Raji (cell line): ENCODE results near the gene GRIN2A.

Experiments
- POLR2A ChIP-seq: IDR thresholded peaks from 2 replicates; pipeline ENCODE4 v1.6.1; 2011; ENCODE audit warnings: low read depth, low read length, control low read depth; ENCODE audit not compliant: insufficient read depth

GRIN2A gene

DNA sequence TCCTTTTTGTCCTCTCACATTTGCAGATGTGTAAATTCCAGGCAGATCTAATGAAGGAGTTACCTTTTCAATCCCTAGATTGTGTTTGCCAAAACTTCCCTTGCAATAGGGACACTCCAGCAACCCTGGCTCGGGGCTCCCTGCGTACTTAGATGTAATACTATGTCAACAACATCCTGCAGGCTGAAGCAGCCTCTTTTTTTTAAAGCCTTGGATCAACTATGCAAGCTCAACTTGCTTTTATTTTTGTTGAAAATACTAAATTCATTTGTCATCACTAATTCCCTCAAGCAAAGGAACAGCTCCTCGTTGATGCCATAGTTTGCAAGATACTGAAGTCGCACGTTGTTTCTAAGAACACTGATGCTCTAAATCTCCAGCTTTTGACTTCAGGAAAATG, 59.1 kb downstream of the GRIN2A start:
- no peak for TF ChIP-seq POLR2A

- no peak for TF ChIP-seq POLR2A
Measured at GRCh38 chr16:10122546-10122945, 59.7 kb downstream of the GRIN2A start.

DNA sequence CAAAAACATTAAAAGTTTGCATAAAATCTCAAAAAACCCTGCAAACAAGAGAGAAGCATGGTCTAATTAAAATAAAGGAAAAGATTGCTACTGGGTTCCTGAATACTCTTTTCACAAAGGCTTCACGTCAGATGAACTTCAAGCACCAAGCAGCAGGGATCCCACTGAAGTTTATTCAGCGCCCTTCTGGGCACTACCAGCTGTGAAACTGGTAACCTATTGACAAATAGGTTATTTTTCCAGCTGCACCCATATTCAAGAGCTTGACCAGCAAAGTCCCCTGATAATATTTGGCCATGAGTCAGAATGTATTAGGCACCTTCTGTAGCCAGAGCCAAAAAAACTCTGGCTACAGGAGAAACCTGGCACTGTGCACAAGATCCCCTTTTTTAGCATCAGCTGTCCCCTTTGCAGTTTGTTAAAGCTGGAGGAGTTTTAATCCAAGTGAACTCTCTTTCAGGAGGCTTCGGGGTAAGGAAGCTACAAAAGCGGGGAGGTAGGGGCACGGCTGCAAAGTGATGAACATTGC, 60.3 kb downstream of the GRIN2A start:
- no peak for TF ChIP-seq POLR2A

GRCh38 chr16:10121491-10121890, 60.7 kb downstream of the GRIN2A start:
- no peak for TF ChIP-seq POLR2A

DNA sequence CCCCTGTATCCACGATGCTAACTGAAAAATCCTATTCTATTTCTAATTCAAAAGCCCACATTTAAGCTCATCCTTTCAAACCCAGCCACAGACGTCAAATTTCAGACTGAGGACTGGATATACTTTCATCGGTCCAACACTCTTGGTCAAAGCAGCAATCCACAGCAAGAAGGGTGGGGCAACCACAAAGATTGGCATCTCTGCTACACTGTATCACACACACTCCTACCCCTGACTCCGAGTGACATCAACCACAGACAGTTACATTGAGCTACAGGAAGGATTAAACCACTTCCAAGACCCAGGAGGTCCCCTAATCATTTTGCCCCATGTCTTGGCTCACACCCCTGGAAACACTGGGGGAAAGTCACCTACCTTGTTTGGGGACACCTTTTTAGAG, 61.3 kb downstream of the GRIN2A start:
- TF ChIP-seq POLR2A = no peak

DNA sequence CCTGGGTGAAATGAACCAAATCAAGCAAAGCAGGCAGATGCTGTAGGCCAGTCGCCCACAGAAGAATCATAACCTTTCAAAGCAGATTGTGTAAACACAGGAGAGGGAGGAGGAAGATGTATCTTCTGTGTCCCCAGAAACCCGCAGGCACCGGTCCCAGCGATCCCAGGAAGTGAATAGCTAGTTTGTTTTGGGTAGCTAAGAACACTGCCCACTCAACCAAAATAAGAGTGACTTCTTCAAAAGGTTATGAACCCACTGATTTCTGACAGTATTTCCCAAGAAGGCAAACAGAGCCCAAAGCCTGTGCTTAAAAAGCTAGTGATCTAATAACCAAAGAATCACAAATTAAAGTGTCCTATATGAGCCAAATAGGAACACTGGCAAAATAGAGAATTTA, 67.8 kb downstream of the GRIN2A start:
- TF ChIP-seq POLR2A = no peak

- no peak for TF ChIP-seq POLR2A
Measured at GRCh38 chr16:10113248-10113647, 69.0 kb downstream of the GRIN2A start.

DNA sequence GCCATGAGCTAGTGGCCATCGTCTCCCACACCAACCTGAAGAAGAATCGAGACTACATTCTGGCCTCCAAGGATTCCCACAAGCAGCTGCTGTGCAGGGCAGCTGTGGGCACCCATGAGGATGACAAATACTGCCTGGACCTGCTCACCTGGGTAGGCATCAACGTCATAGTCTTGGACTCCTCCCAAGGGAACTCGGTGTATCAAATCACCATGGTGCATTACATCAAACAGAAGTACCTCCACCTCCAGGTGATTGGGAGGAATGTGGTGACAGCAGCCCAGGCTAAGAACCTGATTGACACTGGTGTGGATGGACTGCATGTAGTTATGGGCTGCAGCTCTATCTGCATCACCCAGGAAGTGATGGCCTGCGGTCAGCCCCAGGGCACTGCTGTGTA, 70.2 kb downstream of the GRIN2A start:
- TF ChIP-seq POLR2A = no peak

DNA sequence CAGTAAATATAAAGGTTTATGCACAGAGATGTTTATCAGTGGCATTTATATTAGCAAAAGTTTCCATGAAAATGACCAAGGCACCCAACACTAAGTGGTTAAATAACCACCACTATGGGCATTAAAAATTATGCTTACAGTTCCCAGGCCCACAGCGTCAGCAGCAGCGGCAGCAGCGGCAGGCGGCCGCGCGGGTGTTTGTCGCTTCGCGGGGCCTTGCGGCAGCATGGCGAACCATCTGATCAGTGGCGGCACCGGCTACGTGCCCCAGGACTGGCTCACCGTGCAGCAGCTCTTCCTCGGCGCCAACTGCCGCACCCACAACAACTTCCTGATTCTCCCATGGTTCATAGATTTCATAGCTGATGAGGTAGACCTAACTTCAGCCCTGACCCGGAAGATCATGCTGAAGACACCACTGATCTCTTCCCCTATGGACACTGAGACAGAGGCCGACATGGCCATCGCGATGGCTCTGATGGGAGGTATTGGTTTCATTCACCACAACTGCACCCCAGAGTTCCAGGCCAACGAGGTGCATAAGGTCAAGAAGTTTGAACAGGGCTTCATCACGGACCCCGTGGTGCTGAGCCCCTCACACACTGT, 71.0 kb downstream of the GRIN2A start:
- no peak for TF ChIP-seq POLR2A

- TF ChIP-seq POLR2A = no peak
Measured at GRCh38 chr16:10110552-10110951, 71.7 kb downstream of the GRIN2A start.

DNA sequence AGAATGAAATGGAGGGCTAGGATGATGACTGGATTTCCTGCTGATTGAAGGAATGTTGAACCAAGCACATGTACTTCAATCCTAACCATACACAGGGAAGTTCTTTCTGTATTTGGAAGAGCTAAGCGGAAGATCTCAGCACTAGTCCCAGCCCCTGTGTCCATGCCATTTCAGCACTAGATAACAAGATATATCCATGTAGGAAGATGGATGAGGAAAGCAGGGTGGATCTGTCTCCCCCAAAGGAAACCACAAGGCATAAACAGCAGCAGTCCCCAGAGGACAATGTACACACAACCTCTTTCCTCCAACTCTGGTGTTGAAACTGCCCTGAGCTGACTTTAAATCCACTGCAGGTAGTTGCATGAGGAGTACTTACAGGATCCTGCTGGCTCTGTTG, 75.1 kb downstream of the GRIN2A start:
- no peak for TF ChIP-seq POLR2A

- TF ChIP-seq POLR2A = no peak
Measured at GRCh38 chr16:10103700-10104099, 78.5 kb downstream of the GRIN2A start.

- TF ChIP-seq POLR2A = no peak
Measured at GRCh38 chr16:10103118-10103517, 79.1 kb downstream of the GRIN2A start.

DNA sequence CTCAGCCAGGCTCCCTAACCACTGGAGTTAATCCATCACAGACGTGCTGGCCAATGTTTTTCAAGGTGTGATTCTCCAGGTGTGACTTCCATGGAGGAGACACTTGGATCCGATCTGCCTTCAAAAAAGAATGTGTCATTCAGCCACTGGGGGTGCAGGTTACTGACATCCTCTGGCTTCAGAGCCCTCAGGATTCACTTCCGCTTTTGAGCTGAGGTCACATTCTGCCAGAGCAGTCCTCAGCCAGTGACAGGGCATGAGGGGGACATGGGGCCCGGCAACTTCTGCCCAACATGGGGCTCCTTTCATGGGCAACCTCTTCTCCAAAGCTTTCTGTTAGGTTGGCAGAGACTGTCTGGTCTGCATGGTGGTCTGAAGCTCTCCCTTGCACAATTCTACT, 81.4 kb downstream of the GRIN2A start:
- TF ChIP-seq POLR2A = no peak

DNA sequence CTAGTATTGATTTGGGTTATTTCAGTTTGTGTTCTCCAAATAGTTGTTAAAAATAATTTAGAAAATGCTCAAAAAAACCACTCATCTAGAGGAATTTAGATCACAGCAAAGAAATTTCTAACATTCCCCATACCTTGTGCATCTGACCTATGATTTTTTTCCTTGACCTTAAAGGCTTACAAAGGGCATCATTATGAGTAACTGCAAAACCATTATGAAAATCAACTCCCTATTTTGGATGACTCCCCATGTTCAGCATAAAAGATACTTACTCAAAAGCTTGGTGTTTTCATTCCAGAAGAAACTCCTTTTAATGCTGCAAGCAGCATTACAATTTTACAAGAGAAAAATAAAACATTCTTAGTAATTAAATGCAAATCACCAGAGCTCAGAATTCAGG, 83.2 kb downstream of the GRIN2A start:
- no peak for TF ChIP-seq POLR2A

DNA sequence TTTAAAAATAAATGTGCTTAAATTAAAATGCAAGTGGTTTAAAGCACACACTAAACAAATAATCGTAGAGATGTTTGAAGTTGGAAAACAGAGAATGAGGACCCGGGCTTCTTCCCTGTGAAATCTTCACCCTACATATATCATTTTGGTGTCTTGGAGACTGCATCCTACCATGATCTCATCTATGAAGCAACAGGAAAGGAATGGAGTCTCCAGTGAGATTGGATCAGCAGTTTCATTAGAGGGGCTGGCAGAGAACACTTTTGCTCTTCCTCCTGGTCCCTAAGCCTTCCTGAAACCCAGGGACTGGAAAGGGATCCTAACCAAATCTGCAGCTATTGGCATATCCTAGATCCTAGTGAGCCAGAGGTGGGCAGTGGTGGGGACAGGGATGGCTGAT, 85.0 kb downstream of the GRIN2A start:
- no peak for TF ChIP-seq POLR2A

- TF ChIP-seq POLR2A = no peak
Measured at GRCh38 chr16:10093576-10093975, 88.7 kb downstream of the GRIN2A start.
